ENCODE data around the gene HK3.

Gene HK3

DNA sequence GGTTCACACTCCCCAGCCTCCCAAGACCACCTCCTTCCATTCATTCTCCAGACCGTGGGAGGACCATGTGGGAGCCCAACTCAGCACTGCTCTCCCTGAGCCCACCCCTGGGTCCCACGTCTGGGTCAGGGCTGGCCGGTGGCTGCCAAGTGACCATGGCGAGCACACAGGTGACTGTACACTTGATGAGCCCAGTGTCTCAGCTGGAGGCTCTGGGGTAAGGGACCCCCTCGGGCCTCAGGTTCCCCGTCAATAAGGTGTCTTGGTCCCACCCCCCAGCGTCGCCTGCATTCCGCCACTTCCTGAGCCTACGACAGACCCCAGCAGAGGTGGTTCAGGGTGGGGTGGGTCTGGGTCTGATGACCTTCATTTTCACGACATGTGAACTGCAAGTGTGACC lies 38.8 kb downstream of the HK3 start:
- H3K9me3 ChIP-seq (ENCODE audit: insufficient read depth, low read length): no peaks in the 10 kb centered on the region
- no peak overlapping the region for H3K4me3 ChIP-seq (ENCODE audit: low read length)
- H2AFZ ChIP-seq (ENCODE audit: low read depth, low read length): no peak overlapping the region
- H3K4me1 ChIP-seq (ENCODE audit: low read length): peaks cover 11% of the 10 kb centered on the region
- H3K27ac ChIP-seq (ENCODE audit: low read length): no peak overlapping the region
- H4K20me1 ChIP-seq (ENCODE audit: insufficient read depth, low read length): no peaks in the 10 kb centered on the region
- no peaks in the 10 kb centered on the region for H3K36me3 ChIP-seq (replicated peaks; ENCODE audit: low read depth, low read length)
- no peak overlapping the region for H3K4me2 ChIP-seq (ENCODE audit: low read length)
- no peak overlapping the region for H3K9ac ChIP-seq (ENCODE audit: low read length)
- H3K27me3 ChIP-seq (ENCODE audit: low read depth, low read length): peaks cover 30% of the 10 kb centered on the region
- no peaks in the 10 kb centered on the region for H3K79me2 ChIP-seq (ENCODE audit: low read length)
- TF ChIP-seq, protein P1, sequence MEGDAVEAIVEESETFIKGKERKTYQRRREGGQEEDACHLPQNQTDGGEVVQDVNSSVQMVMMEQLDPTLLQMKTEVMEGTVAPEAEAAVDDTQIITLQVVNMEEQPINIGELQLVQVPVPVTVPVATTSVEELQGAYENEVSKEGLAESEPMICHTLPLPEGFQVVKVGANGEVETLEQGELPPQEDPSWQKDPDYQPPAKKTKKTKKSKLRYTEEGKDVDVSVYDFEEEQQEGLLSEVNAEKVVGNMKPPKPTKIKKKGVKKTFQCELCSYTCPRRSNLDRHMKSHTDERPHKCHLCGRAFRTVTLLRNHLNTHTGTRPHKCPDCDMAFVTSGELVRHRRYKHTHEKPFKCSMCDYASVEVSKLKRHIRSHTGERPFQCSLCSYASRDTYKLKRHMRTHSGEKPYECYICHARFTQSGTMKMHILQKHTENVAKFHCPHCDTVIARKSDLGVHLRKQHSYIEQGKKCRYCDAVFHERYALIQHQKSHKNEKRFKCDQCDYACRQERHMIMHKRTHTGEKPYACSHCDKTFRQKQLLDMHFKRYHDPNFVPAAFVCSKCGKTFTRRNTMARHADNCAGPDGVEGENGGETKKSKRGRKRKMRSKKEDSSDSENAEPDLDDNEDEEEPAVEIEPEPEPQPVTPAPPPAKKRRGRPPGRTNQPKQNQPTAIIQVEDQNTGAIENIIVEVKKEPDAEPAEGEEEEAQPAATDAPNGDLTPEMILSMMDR (IDR thresholded peaks at IDR 0.05; ENCODE audit: low read depth, low read length): no peak
- TF ChIP-seq EZH2phosphoT487 (IDR thresholded peaks at IDR 0.05; ENCODE audit: low read depth): no peak

GRCh38 chr5:176859916-176860315 lies 39.2 kb downstream of the HK3 start:
- Histone ChIP-seq H2AFZ (ENCODE audit: low read depth, low read length) (no peak overlapping the region), H3K36me3 (replicated peaks; ENCODE audit: low read depth, low read length) (no peaks in the 10 kb centered on the region), H4K20me1 (ENCODE audit: insufficient read depth, low read length) (no peaks in the 10 kb centered on the region), H3K79me2 (ENCODE audit: low read length) (no peaks in the 10 kb centered on the region), H3K9ac (ENCODE audit: low read length) (no peak overlapping the region), H3K4me2 (ENCODE audit: low read length) (no peak overlapping the region), H3K9me3 (ENCODE audit: insufficient read depth, low read length) (no peaks in the 10 kb centered on the region), H3K27ac (ENCODE audit: low read length) (no peak overlapping the region), H3K4me1 (ENCODE audit: low read length) (peaks cover 11% of the 10 kb centered on the region), H3K4me3 (ENCODE audit: low read length) (no peak overlapping the region), H3K27me3 (ENCODE audit: low read depth, low read length) (peaks cover 30% of the 10 kb centered on the region)
- TF ChIP-seq EZH2phosphoT487 (IDR thresholded peaks at IDR 0.05; ENCODE audit: low read depth): no peak
- TF ChIP-seq, protein P1 (IDR thresholded peaks at IDR 0.05; ENCODE audit: low read depth, low read length): no peak

DNA sequence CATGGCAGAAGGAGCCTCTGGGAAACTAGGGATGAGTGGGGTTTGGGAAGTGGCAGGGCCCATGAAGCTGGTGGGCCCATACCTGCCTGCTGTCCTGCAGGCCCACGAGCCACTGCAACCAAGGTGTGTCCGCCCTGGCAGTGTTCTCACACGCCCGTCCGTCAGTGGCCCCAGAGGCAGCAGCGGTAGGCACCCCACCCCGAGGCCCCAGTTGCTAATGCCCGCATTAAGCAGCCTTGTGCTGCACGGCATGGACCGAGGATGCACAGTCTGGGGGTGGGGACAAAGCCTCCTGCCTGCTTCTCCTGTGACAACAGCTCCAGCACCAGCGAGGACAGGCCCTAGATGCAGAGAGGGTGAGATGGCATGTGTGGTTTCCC lies 41.3 kb downstream of the HK3 start:
- Histone ChIP-seq H3K27me3 (ENCODE audit: low read depth, low read length) (peaks cover 22% of the 10 kb centered on the region), H3K36me3 (replicated peaks; ENCODE audit: low read depth, low read length) (no peaks in the 10 kb centered on the region), H3K4me3 (ENCODE audit: low read length) (no peak overlapping the region), H4K20me1 (ENCODE audit: insufficient read depth, low read length) (no peaks in the 10 kb centered on the region), H3K9me3 (ENCODE audit: insufficient read depth, low read length) (no peaks in the 10 kb centered on the region), H3K9ac (ENCODE audit: low read length) (no peak overlapping the region), H3K4me1 (ENCODE audit: low read length) (peaks cover 8% of the 10 kb centered on the region), H3K79me2 (ENCODE audit: low read length) (no peaks in the 10 kb centered on the region), H2AFZ (ENCODE audit: low read depth, low read length) (no peak overlapping the region), H3K4me2 (ENCODE audit: low read length) (no peak overlapping the region), H3K27ac (ENCODE audit: low read length) (no peak overlapping the region)
- no peak for TF ChIP-seq EZH2phosphoT487 (IDR thresholded peaks at IDR 0.05; ENCODE audit: low read depth)
- TF ChIP-seq, protein P1 (IDR thresholded peaks at IDR 0.05; ENCODE audit: low read depth, low read length): no peak

GRCh38 chr5:176857216-176857893 lies 41.8 kb downstream of the HK3 start:
- H3K4me1 ChIP-seq (ENCODE audit: low read length): peaks cover 2% of the 10 kb centered on the region; the same call in 1 of the 2 replicates
- H3K9ac ChIP-seq (ENCODE audit: low read length): no peak overlapping the region
- H3K9me3 ChIP-seq (ENCODE audit: insufficient read depth, low read length): no peaks in the 10 kb centered on the region

More at GRCh38 chr5:176857216-176857893, 41.8 kb downstream of the HK3 start:
- Histone ChIP-seq H2AFZ (ENCODE audit: low read depth, low read length) (no peak overlapping the region), H3K4me2 (ENCODE audit: low read length) (no peak overlapping the region), H3K4me3 (ENCODE audit: low read length) (no peak overlapping the region), H3K27ac (ENCODE audit: low read length) (no peak overlapping the region), H3K36me3 (replicated peaks; ENCODE audit: low read depth, low read length) (no peaks in the 10 kb centered on the region), H3K79me2 (ENCODE audit: low read length) (no peaks in the 10 kb centered on the region), H3K27me3 (ENCODE audit: low read depth, low read length) (peaks cover 16% of the 10 kb centered on the region; the same call in 1 of the 2 replicates), H4K20me1 (ENCODE audit: insufficient read depth, low read length) (no peaks in the 10 kb centered on the region)
- TF ChIP-seq, protein P1 (IDR thresholded peaks at IDR 0.05; ENCODE audit: low read depth, low read length): no peak
- TF ChIP-seq EZH2phosphoT487 (IDR thresholded peaks at IDR 0.05; ENCODE audit: low read depth): no peak

Measured in OCI-LY3 (cell line).